ENCODE measurements around the gene MITD1. TPM values are rescaled to one million over a fixed set of nuclear protein-coding genes. Genes with fewer than 3 reads are reported as not detected.

MITD1 gene
- polyA plus RNA-seq, 3 donors, result 24.9 to 33.8 (median 25.4) TPM

- Histone ChIP-seq H3K36me3 (replicated peaks in 1 of 2; ENCODE audit: control insufficient read depth in 1 of 2, insufficient read depth in 2 of 2, low read length in 2 of 2) (peaks cover 43 to 76% of the 10 kb centered on the region in 2 donors), H3K4me1 (ENCODE audit: control insufficient read depth in 1 of 2, insufficient read depth in 2 of 2, low read length in 2 of 2) (no peaks in the 10 kb centered on the region), H3K4me3 (replicated peaks in 1 of 3; ENCODE audit: low read depth in 2 of 3, low read length in 3 of 3) (no peak overlapping the region), H3K4me2 (replicated peaks; ENCODE audit: extremely low read depth, low read length, poor library complexity, severe bottlenecking) (no peak overlapping the region), H3K79me2 (ENCODE audit: insufficient read depth, low read length) (peaks cover 12% of the 10 kb centered on the region), H3K27ac (ENCODE audit: low read depth in 1 of 2, low read length in 2 of 2) (no peak overlapping the region), H3K9me3 (replicated peaks in 1 of 2; ENCODE audit: control insufficient read depth in 1 of 2, insufficient read depth in 1 of 2, low read length in 2 of 2) (no peaks in the 10 kb centered on the region), H2AFZ (ENCODE audit: insufficient read depth, low read depth, low read length, poor library complexity, severe bottlenecking) (no peak overlapping the region), H4K20me1 (ENCODE audit: insufficient read depth, low read length) (peaks cover 6% of the 10 kb centered on the region), H3K27me3 (ENCODE audit: control insufficient read depth in 2 of 2, insufficient read depth in 2 of 2, low read length in 2 of 2) (no peaks in the 10 kb centered on the region), H3K9ac (ENCODE audit: insufficient read depth, low read length, poor library complexity, severe bottlenecking) (no peak overlapping the region)
- H3K9me3 Mint-ChIP-seq, result peaks cover 0 to 3% (median 0%) of the 10 kb centered on the region in 7 donors
- DNase-seq, result no peak
- peaks cover 0 to 3% (median 0%) of the 10 kb centered on the region in 3 donors for H3K27me3 Mint-ChIP-seq (ENCODE audit: low read depth in 3 of 3)
- peaks cover 65 to 78% of the 10 kb centered on the region in 2 donors for H3K36me3 Mint-ChIP-seq
- intact Hi-C loops (cut with micrococcal nuclease), result no loop called here
- H3K4me3 Mint-ChIP-seq, result no peak overlapping the region
- WGBS (ENCODE audit: insufficient coverage), result 100% methylated on average over 1 of the region's 1 CpG
- no peak for TF ChIP-seq CTCF (IDR thresholded peaks at IDR 0.05)
- H3K27ac Mint-ChIP-seq, result no peak overlapping the region
- H3K4me1 Mint-ChIP-seq, result peaks cover 1% of the 10 kb centered on the region
Measured at GRCh38 chr2:99190548-99190947, 9.7 kb upstream of the MITD1 start.

GRCh38 chr2:99188357-99188756, 7.5 kb upstream of the MITD1 start:
- no peak overlapping the region for H3K27ac ChIP-seq (ENCODE audit: low read depth in 1 of 2, low read length in 2 of 2)
- TF ChIP-seq CTCF (IDR thresholded peaks at IDR 0.05), result no peak
- intact Hi-C loops (cut with micrococcal nuclease), result loop anchor here in 1 of 2 donors (10.0 kb wide), 1 partner anchor 306 kb away; the partner anchor contains the start of gene REV1
- H3K4me2 ChIP-seq (replicated peaks; ENCODE audit: extremely low read depth, low read length, poor library complexity, severe bottlenecking), result no peak overlapping the region
- H3K36me3 ChIP-seq (replicated peaks in 1 of 2; ENCODE audit: control insufficient read depth in 1 of 2, insufficient read depth in 2 of 2, low read length in 2 of 2), result peaks cover 31 to 58% of the 10 kb centered on the region in 2 donors
- H3K4me3 ChIP-seq (replicated peaks in 1 of 3; ENCODE audit: low read depth in 2 of 3, low read length in 3 of 3), result no peak overlapping the region
- H3K27ac Mint-ChIP-seq, result no peak overlapping the region
- no peak overlapping the region for H3K9ac ChIP-seq (ENCODE audit: insufficient read depth, low read length, poor library complexity, severe bottlenecking)
- no peaks in the 10 kb centered on the region for H3K4me1 ChIP-seq (ENCODE audit: control insufficient read depth in 1 of 2, insufficient read depth in 2 of 2, low read length in 2 of 2)
- H3K27me3 Mint-ChIP-seq (ENCODE audit: low read depth in 3 of 3), result peaks cover 0 to 3% (median 0%) of the 10 kb centered on the region in 3 donors
- H3K36me3 Mint-ChIP-seq, result peaks cover 57 to 68% of the 10 kb centered on the region in 2 donors
- no peaks in the 10 kb centered on the region for H3K27me3 ChIP-seq (ENCODE audit: control insufficient read depth in 2 of 2, insufficient read depth in 2 of 2, low read length in 2 of 2)
- peaks cover 7% of the 10 kb centered on the region for H3K4me1 Mint-ChIP-seq
- H4K20me1 ChIP-seq (ENCODE audit: insufficient read depth, low read length), result peaks cover 18% of the 10 kb centered on the region
- no peak for DNase-seq
- H3K9me3 ChIP-seq (replicated peaks in 1 of 2; ENCODE audit: control insufficient read depth in 1 of 2, insufficient read depth in 1 of 2, low read length in 2 of 2), result no peaks in the 10 kb centered on the region
- no peak overlapping the region for H2AFZ ChIP-seq (ENCODE audit: insufficient read depth, low read depth, low read length, poor library complexity, severe bottlenecking)
- peaks cover 32% of the 10 kb centered on the region for H3K79me2 ChIP-seq (ENCODE audit: insufficient read depth, low read length)
- peaks cover 0 to 3% (median 0%) of the 10 kb centered on the region in 7 donors for H3K9me3 Mint-ChIP-seq
- no peak overlapping the region for H3K4me3 Mint-ChIP-seq
- WGBS (ENCODE audit: insufficient coverage), result no CpG with 5 or more reads among the region's 3 CpGs
